Ascending aorta (tissue), 2 donors: ENCODE measurements around the gene CHST11. TPM values are rescaled to one million over a fixed set of nuclear protein-coding genes. Genes with fewer than 3 reads are reported as not detected.
"Not testable (repeated sequence)": the region's sequence is repeated elsewhere in the genome, so short reads cannot be mapped to it uniquely, and the experiment has no call there.

Experiments used
- DNase-seq, 2 donors: peaks; one replicate each; pipeline ENCODE4 v3.0.0-alpha.2; 2019; ENCODE audit warnings: low spot score in 2 of 2
- H3K27ac ChIP-seq, 2 donors: fragments of 200-600 bp; sonication (generic); one replicate each; pipeline ENCODE4 v1.5.1; 2016 to 2017; ENCODE audit warnings: mild to moderate bottlenecking in 1 of 2
- H3K27me3 ChIP-seq: fragments of 200-600 bp; sonication (generic); one replicate; pipeline ENCODE4 v1.5.1; 2017
- H3K36me3 ChIP-seq, 2 donors: fragments of 200-600 bp; sonication (generic); one replicate each; pipeline ENCODE4 v1.5.1; 2016
- H3K4me1 ChIP-seq, 2 donors: fragments of 200-600 bp; sonication (generic); one replicate each; pipeline ENCODE4 v1.5.1; 2016 to 2017; ENCODE audit warnings: mild to moderate bottlenecking in 1 of 2
- H3K4me3 ChIP-seq, 2 donors: fragments of 200-600 bp; sonication (generic); one replicate each; pipeline ENCODE4 v1.5.1; 2016 to 2017; ENCODE audit warnings: mild to moderate bottlenecking in 1 of 2
- H3K9me3 ChIP-seq, 2 donors: fragments of 200-600 bp; sonication (generic); one replicate each; pipeline ENCODE4 v1.5.1; 2016
- CTCF ChIP-seq, 3 experiments: fragments of 200-600 bp in 2 of 3; fragments of 450-650 bp in 1 of 3; sonication (generic) in 2 of 3; IDR thresholded peaks; one replicate each; pipeline ENCODE4 v1.5.1; 2016 to 2019; ENCODE audit warnings: antibody characterized with exemption in 3 of 3, mild to moderate bottlenecking in 1 of 3, moderate library complexity in 1 of 3
- intact Hi-C: fragments of 100-400 bp; cut with DNase I; formaldehyde crosslinking; loops from one replicate; pipeline ENCODE4 v1.15.1; 2023
- total RNA-seq: library from RNA; depleted of rRNA; stranded (reverse); fragments of >200 nt; gene quantifications from one replicate; pipeline ENCODE4 v1.1.0, GENCODE V29; 2016

CHST11 gene
- total RNA-seq, 1 donor from 2014 or later = 63.2 TPM

DNA sequence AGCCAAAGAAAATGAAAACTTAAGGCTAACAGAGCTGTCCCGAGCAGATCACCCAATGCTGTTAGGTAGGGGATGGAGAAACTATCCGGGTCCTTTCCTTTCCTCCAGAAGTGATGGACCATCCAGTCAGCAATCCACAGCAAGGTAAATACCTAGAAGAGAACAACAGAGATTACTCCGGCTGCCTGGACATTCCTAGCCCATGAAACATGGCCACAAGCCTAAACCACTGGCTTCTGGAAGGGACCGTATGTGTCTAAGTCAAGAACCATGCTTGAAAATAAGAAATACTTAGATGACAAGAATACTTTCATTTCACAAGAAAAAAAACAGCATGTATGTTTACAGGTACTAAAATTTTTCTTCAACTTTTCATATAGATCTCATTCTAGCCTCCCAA is 348.4 kb downstream of the CHST11 start:
- TF ChIP-seq CTCF (IDR thresholded peaks at IDR 0.05) = no peak
- DNase-seq = no peak
- H3K9me3 ChIP-seq = no peaks in the 10 kb centered on the region
- intact Hi-C loops = no loop called here
- no peaks in the 10 kb centered on the region for H3K27me3 ChIP-seq
- peaks cover 0 to 2% of the 10 kb centered on the region in 2 donors for H3K4me1 ChIP-seq
- no peak overlapping the region for H3K27ac ChIP-seq
- H3K36me3 ChIP-seq = no peaks in the 10 kb centered on the region
- H3K4me3 ChIP-seq = no peak overlapping the region

GRCh38 chr12:104806194-104806593 is 349.4 kb downstream of the CHST11 start:
- H3K4me1 ChIP-seq, H3K27me3 ChIP-seq, H3K27ac ChIP-seq, H3K9me3 ChIP-seq, H3K36me3 ChIP-seq, intact Hi-C loops, H3K4me3 ChIP-seq, DNase-seq: not testable (repeated sequence)

GRCh38 chr12:104809251-104809650 is 352.5 kb downstream of the CHST11 start:
- intact Hi-C loops = no loop called here
- Histone ChIP-seq H3K27me3 (no peaks in the 10 kb centered on the region), H3K36me3 (no peaks in the 10 kb centered on the region), H3K4me1 (peaks cover 0 to 2% of the 10 kb centered on the region in 2 donors), H3K9me3 (no peaks in the 10 kb centered on the region), H3K27ac (no peak overlapping the region), H3K4me3 (no peak overlapping the region)
- DNase-seq = no peak
- TF ChIP-seq CTCF (IDR thresholded peaks at IDR 0.05) = no peak

- Histone ChIP-seq H3K36me3 (peaks cover 3 to 5% of the 10 kb centered on the region in 2 donors), H3K27ac (no peak overlapping the region), H3K27me3 (no peaks in the 10 kb centered on the region), H3K4me1 (peaks cover 0 to 2% of the 10 kb centered on the region in 2 donors), H3K9me3 (no peaks in the 10 kb centered on the region), H3K4me3 (no peak overlapping the region)
- no peak for DNase-seq
- no peak for TF ChIP-seq CTCF (IDR thresholded peaks at IDR 0.05)
- intact Hi-C loops = no loop called here
Observed at GRCh38 chr12:104809706-104810385, 353.1 kb downstream of the CHST11 start.

Other genes starting within 250 kb of the CHST11 start
- 67.4 TPM for gene TXNRD1, start 241.2 kb upstream of the CHST11 start, total RNA-seq
- 1.4 TPM for gene EID3, start 153.2 kb upstream of the CHST11 start, total RNA-seq